Measurements from ENCODE around the gene SIRPB2.

DNA sequence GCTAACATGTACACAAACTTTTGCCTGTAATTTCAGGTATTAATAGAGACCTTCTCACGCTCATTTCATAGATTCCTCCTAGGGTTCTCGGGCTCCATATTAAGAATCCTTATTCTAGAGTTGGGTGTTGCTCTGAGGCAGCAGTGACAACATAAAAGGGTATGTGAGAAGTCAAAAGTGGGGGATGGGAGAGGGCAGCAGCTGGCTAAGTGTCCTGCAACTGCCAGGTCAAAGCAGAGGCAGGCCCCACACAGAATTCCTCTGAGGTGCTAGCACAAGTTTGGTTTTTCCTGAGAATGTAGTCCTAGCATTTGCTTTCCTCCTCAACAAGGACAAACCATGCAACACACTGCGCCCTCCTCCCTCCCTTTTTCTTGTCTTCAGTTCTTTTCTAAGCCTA is 29.2 kb downstream of the SIRPB2 start:
- TF ChIP-seq, protein P1, sequence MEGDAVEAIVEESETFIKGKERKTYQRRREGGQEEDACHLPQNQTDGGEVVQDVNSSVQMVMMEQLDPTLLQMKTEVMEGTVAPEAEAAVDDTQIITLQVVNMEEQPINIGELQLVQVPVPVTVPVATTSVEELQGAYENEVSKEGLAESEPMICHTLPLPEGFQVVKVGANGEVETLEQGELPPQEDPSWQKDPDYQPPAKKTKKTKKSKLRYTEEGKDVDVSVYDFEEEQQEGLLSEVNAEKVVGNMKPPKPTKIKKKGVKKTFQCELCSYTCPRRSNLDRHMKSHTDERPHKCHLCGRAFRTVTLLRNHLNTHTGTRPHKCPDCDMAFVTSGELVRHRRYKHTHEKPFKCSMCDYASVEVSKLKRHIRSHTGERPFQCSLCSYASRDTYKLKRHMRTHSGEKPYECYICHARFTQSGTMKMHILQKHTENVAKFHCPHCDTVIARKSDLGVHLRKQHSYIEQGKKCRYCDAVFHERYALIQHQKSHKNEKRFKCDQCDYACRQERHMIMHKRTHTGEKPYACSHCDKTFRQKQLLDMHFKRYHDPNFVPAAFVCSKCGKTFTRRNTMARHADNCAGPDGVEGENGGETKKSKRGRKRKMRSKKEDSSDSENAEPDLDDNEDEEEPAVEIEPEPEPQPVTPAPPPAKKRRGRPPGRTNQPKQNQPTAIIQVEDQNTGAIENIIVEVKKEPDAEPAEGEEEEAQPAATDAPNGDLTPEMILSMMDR (IDR thresholded peaks at IDR 0.05): no peak
- no peak for TF ChIP-seq POLR2A (IDR thresholded peaks at IDR 0.05)

All from tibial nerve (tissue), 3 donors.